Mucosa of rectum (tissue), 2 donors: ENCODE data around the gene ZBTB2.

Experiments
- H3K27ac ChIP-seq, 2 donors: one replicate each; pipeline ENCODE4 v1.7.0; 2013; ENCODE audit warnings: inconsistent platforms in 2 of 2, low read depth in 2 of 2, low read length in 2 of 2
- H3K27me3 ChIP-seq, 2 donors: one replicate each; pipeline ENCODE4 v1.7.0; 2013; ENCODE audit warnings: low read length in 2 of 2; ENCODE audit not compliant: control insufficient read depth in 2 of 2, insufficient read depth in 2 of 2
- H3K36me3 ChIP-seq, 2 donors: one replicate each; pipeline ENCODE4 v1.7.0; 2013; ENCODE audit warnings: low read length in 2 of 2; ENCODE audit not compliant: control insufficient read depth in 2 of 2, insufficient read depth in 2 of 2
- H3K4me1 ChIP-seq, 2 donors: one replicate each; pipeline ENCODE4 v1.7.0; 2013; ENCODE audit warnings: low read length in 2 of 2, mild to moderate bottlenecking in 1 of 2; ENCODE audit not compliant: control insufficient read depth in 2 of 2, insufficient read depth in 2 of 2
- H3K4me3 ChIP-seq, 2 donors: one replicate each; pipeline ENCODE4 v1.7.0; 2013; ENCODE audit warnings: low read length in 2 of 2
- H3K9ac ChIP-seq, 2 donors: one replicate each; pipeline ENCODE4 v1.7.0; 2013; ENCODE audit warnings: low read length in 2 of 2, low read depth in 1 of 2, mild to moderate bottlenecking in 1 of 2
- H3K9me3 ChIP-seq, 2 donors: one replicate each; pipeline ENCODE4 v1.7.0; 2013; ENCODE audit warnings: low read length in 2 of 2; ENCODE audit not compliant: control insufficient read depth in 2 of 2
- donor health status: healthy.
- donor health status: Normal muscosa, but diverticular disease.

The ZBTB2 gene

GRCh38 chr6:151340219-151340978, 51.0 kb downstream of the ZBTB2 start:
- no peak overlapping the region for H3K4me3 ChIP-seq
- no peak overlapping the region for H3K27ac ChIP-seq
- H3K4me1 ChIP-seq, result no peaks in the 10 kb centered on the region
- H3K9ac ChIP-seq, result no peak overlapping the region
- H3K36me3 ChIP-seq, result no peaks in the 10 kb centered on the region
- H3K27me3 ChIP-seq, result no peaks in the 10 kb centered on the region
- no peaks in the 10 kb centered on the region for H3K9me3 ChIP-seq

GRCh38 chr6:151339369-151339768, 52.0 kb downstream of the ZBTB2 start:
- Histone ChIP-seq H3K9ac (no peak overlapping the region), H3K4me3 (no peak overlapping the region), H3K36me3 (no peaks in the 10 kb centered on the region), H3K27me3 (no peaks in the 10 kb centered on the region), H3K27ac (no peak overlapping the region), H3K9me3 (no peaks in the 10 kb centered on the region), H3K4me1 (no peaks in the 10 kb centered on the region)

- Histone ChIP-seq H3K36me3 (no peaks in the 10 kb centered on the region), H3K27ac (no peak overlapping the region), H3K9ac (no peak overlapping the region)
Measured at GRCh38 chr6:151338651-151339200, 52.6 kb downstream of the ZBTB2 start.

GRCh38 chr6:151335930-151336329, 55.4 kb downstream of the ZBTB2 start:
- Histone ChIP-seq H3K4me1 (no peaks in the 10 kb centered on the region), H3K9ac (no peak overlapping the region), H3K36me3 (no peaks in the 10 kb centered on the region), H3K4me3 (no peak overlapping the region), H3K27me3 (no peaks in the 10 kb centered on the region), H3K9me3 (no peaks in the 10 kb centered on the region), H3K27ac (no peak overlapping the region)

More at GRCh38 chr6:151338651-151339200, 52.6 kb downstream of the ZBTB2 start:
- H3K27me3 ChIP-seq, result no peaks in the 10 kb centered on the region
- H3K4me3 ChIP-seq, result no peak overlapping the region
- H3K9me3 ChIP-seq, result no peaks in the 10 kb centered on the region
- no peaks in the 10 kb centered on the region for H3K4me1 ChIP-seq

GRCh38 chr6:151330130-151330696, 61.1 kb downstream of the ZBTB2 start:
- H3K27ac ChIP-seq, result no peak overlapping the region
- peaks cover 0 to 7% of the 10 kb centered on the region in 2 donors for H3K4me1 ChIP-seq
- H3K9ac ChIP-seq, result no peak overlapping the region
- no peaks in the 10 kb centered on the region for H3K36me3 ChIP-seq
- no peak overlapping the region for H3K4me3 ChIP-seq
- H3K9me3 ChIP-seq, result no peaks in the 10 kb centered on the region
- H3K27me3 ChIP-seq, result peaks cover 0 to 11% of the 10 kb centered on the region in 2 donors

- Histone ChIP-seq H3K36me3 (no peaks in the 10 kb centered on the region), H3K9ac (no peak overlapping the region), H3K4me3 (no peak overlapping the region), H3K4me1 (peaks cover 0 to 7% of the 10 kb centered on the region in 2 donors), H3K9me3 (no peaks in the 10 kb centered on the region), H3K27ac (no peak overlapping the region), H3K27me3 (peaks cover 0 to 20% of the 10 kb centered on the region in 2 donors)
Measured at GRCh38 chr6:151327101-151327500, 64.3 kb downstream of the ZBTB2 start.

GRCh38 chr6:151326116-151326825, 65.1 kb downstream of the ZBTB2 start:
- peak overlapping the region; percentile 41 to 63 for H3K4me3 ChIP-seq
- H3K27ac ChIP-seq, result no peak overlapping the region
- H3K36me3 ChIP-seq, result no peaks in the 10 kb centered on the region
- peaks cover 0 to 7% of the 10 kb centered on the region in 2 donors for H3K4me1 ChIP-seq
- peaks cover 0 to 20% of the 10 kb centered on the region in 2 donors for H3K27me3 ChIP-seq
- no peaks in the 10 kb centered on the region for H3K9me3 ChIP-seq
- H3K9ac ChIP-seq, result peak overlapping the region in 1 of 2 donors; percentile 51

GRCh38 chr6:151325075-151326050, 66.0 kb downstream of the ZBTB2 start:
- Histone ChIP-seq H3K9me3 (no peaks in the 10 kb centered on the region), H3K27me3 (peaks cover 0 to 20% of the 10 kb centered on the region in 2 donors), H3K27ac (peak overlapping the region in 1 of 2 donors; percentile 18), H3K36me3 (no peaks in the 10 kb centered on the region), H3K4me1 (peaks cover 0 to 7% of the 10 kb centered on the region in 2 donors), H3K4me3 (peak overlapping the region; percentile 41 to 63), H3K9ac (peak overlapping the region in 1 of 2 donors; percentile 51)

GRCh38 chr6:151324488-151324825, 66.9 kb downstream of the ZBTB2 start:
- Histone ChIP-seq H3K4me1 (peaks cover 0 to 7% of the 10 kb centered on the region in 2 donors), H3K27ac (no peak overlapping the region), H3K9me3 (no peaks in the 10 kb centered on the region), H3K4me3 (no peak overlapping the region), H3K27me3 (peaks cover 0 to 20% of the 10 kb centered on the region in 2 donors), H3K36me3 (no peaks in the 10 kb centered on the region), H3K9ac (no peak overlapping the region)
